Naive B cell (primary cell): ENCODE measurements around the gene PTPRH. TPM values are rescaled to one million over a fixed set of nuclear protein-coding genes. Genes with fewer than 3 reads are reported as not detected.
"Not testable (repeated sequence)": the region's sequence is repeated elsewhere in the genome, so short reads cannot be mapped to it uniquely, and the experiment has no call there.

Experiments
- ATAC-seq, 2 donors: fragments of 150-1000 bp; cut with Tn5 transposase; 2 replicates each; pipeline ENCODE4 v1.10.0; 2021; ENCODE audit warnings: low read depth in 2 of 2, mild to moderate bottlenecking in 2 of 2, moderate library complexity in 2 of 2
- DNase-seq: peaks from one replicate; pipeline ENCODE4 v3.0.0; 2022
- H3K27ac Mint-ChIP-seq, 6 donors: one replicate each; pipeline ENCODE4 v1.8.0; 2020 to 2022; ENCODE audit warnings: mild to moderate bottlenecking in 6 of 6, mixed read lengths in 6 of 6, moderate library complexity in 5 of 6, inconsistent platforms in 2 of 6
- H3K27me3 Mint-ChIP-seq, 3 donors: one replicate each; pipeline ENCODE4 v1.8.0; 2021 to 2022; ENCODE audit warnings: mixed read lengths in 3 of 3, mild to moderate bottlenecking in 1 of 3
- H3K36me3 Mint-ChIP-seq, 2 donors: one replicate each; pipeline ENCODE4 v1.8.0; 2020 to 2022; ENCODE audit warnings: mixed read lengths in 2 of 2, inconsistent platforms in 1 of 2, mild to moderate bottlenecking in 1 of 2
- H3K4me1 Mint-ChIP-seq, 3 donors: one replicate each; pipeline ENCODE4 v1.8.0; 2020 to 2022; ENCODE audit warnings: mixed read lengths in 3 of 3, inconsistent platforms in 1 of 3, mild to moderate bottlenecking in 1 of 3, moderate library complexity in 1 of 3
- H3K4me3 Mint-ChIP-seq, 8 donors: one replicate each; pipeline ENCODE4 v1.8.0; 2020 to 2022; ENCODE audit warnings: mild to moderate bottlenecking in 8 of 8, mixed read lengths in 8 of 8, moderate library complexity in 8 of 8, inconsistent platforms in 2 of 8
- H3K9me3 Mint-ChIP-seq, 7 donors: one replicate each; pipeline ENCODE4 v1.8.0; 2020 to 2022; ENCODE audit warnings: mixed read lengths in 7 of 7, mild to moderate bottlenecking in 5 of 7, inconsistent platforms in 2 of 7, moderate library complexity in 1 of 7
- polyA plus RNA-seq, 6 donors: library from polyadenylated mRNA; unstranded; fragments of 300-500 nt; fragmentation: Illumina TruSeq; gene quantifications; one replicate each; pipeline ENCODE4 v1.2.3, GENCODE V29; 2021; ENCODE audit warnings: low read depth in 6 of 6

PTPRH gene
- polyA plus RNA-seq, 6 donors from 2014 or later = not detected

DNA sequence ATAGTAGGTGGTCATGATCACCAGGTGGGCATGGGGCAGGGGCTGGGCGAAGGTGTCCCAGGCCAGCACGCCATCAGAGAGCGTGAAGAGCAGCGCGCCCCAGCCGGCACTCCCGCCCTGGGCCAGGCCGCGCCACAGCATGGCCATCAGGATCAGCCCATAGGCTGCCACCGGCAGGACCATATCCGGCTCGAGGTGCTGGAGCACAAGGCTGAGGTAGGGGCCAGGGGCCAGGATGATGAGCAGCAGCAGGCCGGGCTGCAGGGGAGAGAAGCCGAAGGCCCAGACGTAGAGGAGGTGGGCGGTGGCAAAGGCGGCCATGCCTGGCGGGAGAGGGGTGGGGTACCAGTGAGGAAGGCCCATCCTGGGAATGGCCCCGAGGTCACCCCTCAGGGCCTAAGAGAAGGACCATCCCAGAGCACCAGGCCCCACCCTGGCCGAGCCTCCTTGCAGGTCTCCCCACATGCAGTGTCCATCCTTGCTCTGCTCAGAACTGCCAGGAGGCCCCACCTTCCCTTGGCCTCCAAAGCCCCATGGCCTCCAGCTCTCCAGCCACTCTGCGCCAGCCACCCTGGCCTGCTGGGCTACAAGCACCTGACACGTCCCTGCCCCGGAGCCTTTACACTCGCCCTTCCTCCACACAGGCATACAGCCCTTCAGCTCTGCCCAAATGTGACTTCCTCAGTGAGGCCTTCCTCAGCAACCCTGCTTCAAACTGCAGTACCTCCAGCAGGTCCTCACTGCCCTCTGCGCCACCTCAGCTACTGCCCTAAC is 18.1 kb upstream of the PTPRH start:
- Mint-ChIP-seq H3K4me1 (peaks cover 7 to 22% (median 18%) of the 10 kb centered on the region in 3 donors), H3K27ac (peak overlapping the region in 3 of 6 donors; percentile 21 to 89 (median 60))
- ATAC-seq = no peak

DNA sequence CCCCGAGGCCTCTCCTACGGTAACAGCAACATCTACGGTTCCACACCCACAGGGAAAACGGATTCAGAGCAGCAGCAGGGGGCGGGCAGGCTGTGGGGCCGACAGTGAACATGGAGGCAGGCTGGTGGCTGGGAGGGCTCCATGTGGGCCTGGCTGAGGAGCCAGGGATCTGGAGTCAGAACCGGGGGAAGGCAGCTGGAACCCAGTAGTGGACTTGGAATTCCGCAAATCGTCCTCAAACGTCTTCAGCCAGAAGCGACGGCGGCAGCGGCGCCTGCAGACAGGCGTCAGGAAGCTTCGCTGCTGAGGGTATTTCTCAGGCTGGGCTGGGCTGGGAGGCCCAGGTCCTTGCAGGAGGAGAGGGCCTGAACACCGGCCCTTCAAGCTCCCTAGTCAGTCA is 17.5 kb upstream of the PTPRH start:
- DNase-seq = no peak
- Mint-ChIP-seq H3K4me1 (peaks cover 7 to 22% (median 18%) of the 10 kb centered on the region in 3 donors), H3K27me3 (no peaks in the 10 kb centered on the region), H3K4me3 (no peak overlapping the region), H3K27ac (peak overlapping the region in 1 of 6 donors; percentile 41), H3K9me3 (no peaks in the 10 kb centered on the region), H3K36me3 (peaks cover 0 to under 1% of the 10 kb centered on the region in 2 donors)
- no peak for ATAC-seq

More for the DNA sequence above, 18.1 kb upstream of the PTPRH start:
- no peaks in the 10 kb centered on the region for H3K9me3 Mint-ChIP-seq
- H3K27me3 Mint-ChIP-seq = no peaks in the 10 kb centered on the region
- no peaks in the 10 kb centered on the region for H3K36me3 Mint-ChIP-seq
- no peak for DNase-seq
- H3K4me3 Mint-ChIP-seq = no peak overlapping the region

DNA sequence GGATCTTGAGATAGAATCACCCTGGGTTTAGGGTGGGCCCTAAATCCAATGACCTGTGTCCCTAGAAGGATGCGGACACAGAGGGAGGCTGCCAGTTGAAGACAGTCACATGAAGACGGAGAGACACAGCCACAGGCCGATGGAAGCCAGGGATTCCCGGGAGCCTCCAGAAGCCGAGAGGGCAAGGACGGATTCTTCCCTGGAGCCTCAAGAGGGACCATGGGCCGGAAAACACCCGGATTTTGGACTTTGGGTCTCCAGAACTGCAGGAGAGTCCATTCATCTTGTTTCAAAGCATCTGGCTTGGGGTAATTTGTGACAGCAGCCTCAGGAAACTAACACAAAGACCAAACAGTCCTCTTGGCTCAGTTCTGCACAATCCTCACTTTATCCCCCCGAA is 17.0 kb upstream of the PTPRH start:
- no peaks in the 10 kb centered on the region for H3K9me3 Mint-ChIP-seq
- ATAC-seq (no peak), DNase-seq (no peak)
- H3K4me3 Mint-ChIP-seq = no peak overlapping the region
- H3K36me3 Mint-ChIP-seq = peaks cover 4 to 6% of the 10 kb centered on the region in 2 donors
- peaks cover 7 to 22% (median 22%) of the 10 kb centered on the region in 3 donors for H3K4me1 Mint-ChIP-seq
- no peaks in the 10 kb centered on the region for H3K27me3 Mint-ChIP-seq
- H3K27ac Mint-ChIP-seq = no peak overlapping the region

DNA sequence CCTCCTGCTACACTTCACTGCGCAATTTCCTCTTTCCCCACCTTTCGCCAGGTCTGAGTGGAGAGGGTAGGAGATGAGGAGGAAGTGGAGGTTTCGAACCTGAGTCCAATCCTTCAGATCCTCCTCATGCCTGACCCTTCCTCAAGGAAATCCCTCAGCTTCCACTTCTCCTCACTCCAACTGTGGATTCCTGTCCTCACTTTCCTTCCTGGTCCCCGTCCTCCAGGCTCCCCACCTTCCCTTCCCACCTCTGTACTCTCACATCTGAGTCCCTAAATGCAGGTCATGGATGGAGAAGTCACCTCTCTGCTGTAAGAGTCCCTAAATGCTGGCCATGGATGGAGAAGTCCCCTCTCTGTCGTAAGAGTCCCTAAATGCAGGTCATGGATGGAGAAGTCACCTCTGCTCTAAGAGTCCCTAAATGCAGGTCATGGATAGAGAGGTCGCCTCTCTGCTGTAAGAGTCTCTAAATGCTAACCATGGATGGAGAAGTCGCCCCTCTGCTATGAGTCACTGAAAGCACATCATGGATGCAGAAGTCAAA is 16.2 kb upstream of the PTPRH start:
- H3K9me3 Mint-ChIP-seq = peaks cover 0 to 7% (median 1%) of the 10 kb centered on the region in 7 donors
- H3K36me3 Mint-ChIP-seq = peaks cover 4 to 12% of the 10 kb centered on the region in 2 donors
- ATAC-seq (no peak), DNase-seq (no peak)
- H3K4me3 Mint-ChIP-seq = peak overlapping the region in 1 of 8 donors; percentile 15
- peaks cover 7 to 22% (median 22%) of the 10 kb centered on the region in 3 donors for H3K4me1 Mint-ChIP-seq
- H3K27ac Mint-ChIP-seq = peak overlapping the region in 3 of 6 donors; percentile 26 to 89 (median 41)
- no peaks in the 10 kb centered on the region for H3K27me3 Mint-ChIP-seq

DNA sequence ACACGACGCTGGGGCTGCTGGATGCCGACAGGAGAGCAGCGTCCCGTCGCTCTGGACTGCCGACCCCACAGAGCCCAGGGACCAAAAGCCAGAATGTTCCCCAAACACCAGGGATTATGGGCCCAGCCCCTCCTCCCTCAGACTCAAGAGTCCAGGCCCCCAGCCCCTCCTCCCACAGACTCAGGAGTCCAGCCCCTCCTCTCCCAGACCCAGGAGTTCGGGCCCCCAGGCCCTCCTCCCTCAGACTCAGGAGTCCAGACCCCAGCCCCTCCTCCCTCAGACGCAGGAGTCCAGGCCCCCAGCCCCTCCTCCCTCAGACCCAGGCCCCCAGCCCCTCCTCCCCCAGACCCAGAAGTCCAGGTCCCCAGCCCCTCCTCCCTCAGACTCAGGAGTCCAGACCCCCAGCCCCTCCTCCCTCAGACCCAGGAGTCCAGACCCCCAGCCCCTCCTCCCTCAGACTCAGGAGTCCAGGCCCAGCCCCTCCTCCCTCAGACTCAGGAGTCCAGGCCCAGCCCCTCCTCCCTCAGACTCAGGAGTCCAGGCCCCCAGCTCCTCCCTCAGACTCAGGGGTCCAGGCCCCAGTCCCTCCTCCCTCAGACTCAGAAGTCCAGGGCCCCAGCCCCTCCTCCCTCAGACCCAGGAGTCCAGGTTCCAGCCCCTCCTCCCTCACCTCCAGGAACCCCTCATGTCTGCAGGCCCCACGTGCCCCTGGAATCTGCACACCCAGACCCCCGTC is 15.5 kb upstream of the PTPRH start:
- not testable (repeated sequence) for ATAC-seq, DNase-seq, H3K27me3 Mint-ChIP-seq, H3K4me3 Mint-ChIP-seq
- H3K36me3 Mint-ChIP-seq = peaks cover 4 to 12% of the 10 kb centered on the region in 2 donors
- peaks cover 0 to 11% (median 5%) of the 10 kb centered on the region in 7 donors for H3K9me3 Mint-ChIP-seq
- H3K27ac Mint-ChIP-seq = peak overlapping the region in 2 of 6 donors; percentile 26 to 41
- peaks cover 7 to 22% (median 18%) of the 10 kb centered on the region in 3 donors for H3K4me1 Mint-ChIP-seq

DNA sequence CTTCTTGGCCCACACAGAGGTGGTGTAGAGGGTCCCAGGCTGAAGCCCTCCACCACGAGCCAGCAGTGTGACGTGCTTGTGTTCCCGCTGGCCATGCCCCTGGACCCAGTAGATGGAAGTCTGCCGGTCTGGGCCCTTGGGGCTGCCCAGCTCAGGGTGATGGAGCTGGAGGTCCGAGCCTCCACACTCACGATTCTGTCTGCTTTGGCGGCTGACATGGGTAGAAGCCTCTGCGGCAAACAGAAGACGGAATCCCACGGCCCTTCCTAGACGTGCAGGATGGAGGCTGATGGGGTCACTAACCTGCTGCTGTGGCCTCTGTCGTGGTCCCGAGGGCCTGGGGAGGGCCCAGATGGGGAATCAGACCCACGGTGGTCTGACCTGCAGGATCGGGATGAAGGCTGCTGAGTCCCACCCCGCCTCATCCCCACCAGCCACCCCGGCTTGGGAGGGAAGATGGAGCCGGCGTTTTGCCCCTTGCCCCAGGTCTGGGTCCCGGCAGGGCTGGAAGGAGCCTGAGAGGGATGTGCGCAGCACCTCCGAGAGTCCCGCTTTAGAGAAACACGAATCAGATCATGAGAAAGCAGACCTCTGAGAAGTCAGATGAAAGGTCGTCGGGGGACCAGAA is 14.9 kb upstream of the PTPRH start:
- ATAC-seq = no peak
- Mint-ChIP-seq H3K4me3 (no peak overlapping the region), H3K27ac (no peak overlapping the region), H3K9me3 (peaks cover 0 to 11% (median 5%) of the 10 kb centered on the region in 7 donors), H3K36me3 (peaks cover 4 to 12% of the 10 kb centered on the region in 2 donors), H3K27me3 (no peaks in the 10 kb centered on the region), H3K4me1 (peaks cover 7 to 22% (median 16%) of the 10 kb centered on the region in 3 donors)
- DNase-seq = no peak

DNA sequence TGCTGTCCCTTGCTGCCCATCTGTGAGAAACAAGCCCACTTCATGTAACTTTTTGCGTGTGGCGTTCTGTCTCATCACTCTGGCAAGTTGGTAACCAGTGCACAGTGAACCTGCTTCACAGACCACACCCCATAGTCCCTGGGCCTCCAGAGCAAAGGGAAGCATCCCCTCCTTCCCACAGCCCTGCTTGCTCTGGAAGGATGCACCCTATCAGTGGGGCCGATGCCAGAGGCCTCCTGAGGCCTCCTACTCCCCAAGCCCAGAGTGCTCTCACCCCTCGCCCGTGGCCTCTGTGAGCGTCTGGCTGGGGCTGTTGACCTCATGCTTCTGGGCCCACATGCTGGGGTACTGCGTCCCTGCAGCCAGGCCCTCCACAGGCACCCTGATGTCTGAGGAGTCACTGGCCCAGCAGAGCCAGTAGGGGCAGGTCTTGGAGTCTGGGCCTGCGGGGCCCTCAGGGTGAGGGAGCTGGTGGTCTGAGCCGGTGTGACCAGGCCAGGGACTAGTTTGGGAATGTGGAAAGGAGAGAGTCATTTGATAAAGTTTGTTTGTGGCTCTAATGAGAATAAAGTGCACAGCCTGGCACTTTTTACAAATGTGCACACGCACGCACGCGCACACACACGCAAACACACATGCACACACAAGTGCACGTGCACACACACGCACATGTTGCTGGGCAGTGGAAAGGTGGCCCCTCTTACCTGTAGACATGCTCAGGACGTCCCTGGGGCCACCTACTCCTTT is 14.2 kb upstream of the PTPRH start:
- ATAC-seq (no peak), DNase-seq (no peak)
- Mint-ChIP-seq H3K36me3 (peaks cover 4 to 12% of the 10 kb centered on the region in 2 donors), H3K4me1 (peaks cover 7 to 22% (median 14%) of the 10 kb centered on the region in 3 donors), H3K4me3 (no peak overlapping the region), H3K27ac (peak overlapping the region in 1 of 6 donors; percentile 30), H3K9me3 (peaks cover 0 to 11% (median 5%) of the 10 kb centered on the region in 7 donors), H3K27me3 (no peaks in the 10 kb centered on the region)

DNA sequence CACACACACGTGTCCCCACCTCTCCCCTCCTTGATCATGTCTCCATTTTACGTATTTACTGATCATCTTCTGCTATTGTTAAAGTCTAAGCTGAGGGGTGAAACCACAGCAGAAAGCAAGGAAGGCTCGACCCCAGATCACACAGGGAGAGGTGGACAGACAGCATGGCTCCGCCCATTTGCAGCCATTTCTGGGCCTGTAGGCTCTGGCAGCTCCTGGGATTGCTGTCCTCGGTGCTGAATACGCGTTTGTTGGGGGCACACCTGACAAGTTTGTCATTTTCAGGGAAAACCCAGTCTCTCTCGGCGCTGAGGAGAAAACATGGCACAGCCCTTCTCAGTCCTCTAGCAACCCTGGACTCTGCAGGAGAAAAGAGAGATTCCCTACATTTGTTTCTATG is 11.2 kb upstream of the PTPRH start:
- DNase-seq = no peak
- no peak overlapping the region for H3K27ac Mint-ChIP-seq
- no peak overlapping the region for H3K4me3 Mint-ChIP-seq
- no peak for ATAC-seq
- H3K4me1 Mint-ChIP-seq = peaks cover 17 to 25% (median 21%) of the 10 kb centered on the region in 3 donors
- peaks cover 4 to 17% (median 16%) of the 10 kb centered on the region in 3 donors for H3K27me3 Mint-ChIP-seq
- peaks cover 2 to 15% (median 7%) of the 10 kb centered on the region in 7 donors for H3K9me3 Mint-ChIP-seq
- peaks cover 4 to 16% of the 10 kb centered on the region in 2 donors for H3K36me3 Mint-ChIP-seq

DNA sequence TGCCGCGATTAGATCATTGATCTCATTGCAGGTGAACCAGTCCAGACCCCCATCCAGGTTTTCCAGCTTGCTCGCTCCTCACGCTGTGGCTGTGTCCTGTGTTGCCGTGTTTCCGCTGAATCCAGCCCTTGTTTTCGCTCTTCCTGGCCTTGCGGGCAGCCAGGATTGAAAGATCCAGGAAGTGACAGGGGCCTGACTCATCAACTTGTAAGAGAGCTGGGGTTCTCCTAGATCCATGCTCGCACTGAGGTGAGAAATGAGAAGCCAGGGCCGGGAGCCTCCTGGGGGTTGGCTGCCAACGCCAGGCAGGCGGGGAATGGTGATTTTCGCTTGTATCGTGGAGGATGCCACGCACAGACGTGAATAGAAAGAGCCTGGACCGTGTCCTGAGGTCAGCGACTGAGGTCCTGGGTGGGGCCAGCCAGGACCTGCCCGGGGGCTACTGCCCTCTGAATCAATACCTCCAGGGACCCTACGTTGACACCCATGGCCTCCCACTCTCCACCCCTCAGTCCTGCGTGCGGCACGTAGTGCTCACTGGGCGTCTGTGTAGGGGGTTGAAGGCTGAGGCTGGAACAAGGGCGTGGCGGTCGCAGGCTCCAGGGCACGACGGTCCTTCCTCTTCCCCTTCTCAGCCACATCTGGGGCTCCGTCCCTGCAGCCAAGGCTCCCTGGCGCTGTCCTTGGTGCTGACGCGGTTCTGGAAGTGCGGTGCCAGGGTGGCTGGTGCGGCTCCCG is 7.3 kb upstream of the PTPRH start:
- Mint-ChIP-seq H3K27ac (peak overlapping the region in 3 of 6 donors; percentile 11 to 82 (median 69)), H3K36me3 (peaks cover 4 to 26% of the 10 kb centered on the region in 2 donors), H3K9me3 (peaks cover 11 to 35% (median 20%) of the 10 kb centered on the region in 7 donors), H3K4me3 (peak overlapping the region in 1 of 8 donors; percentile 47), H3K4me1 (peaks cover 12 to 18% (median 18%) of the 10 kb centered on the region in 3 donors), H3K27me3 (peaks cover 13 to 52% (median 39%) of the 10 kb centered on the region in 3 donors)
- peak; percentile 11 for DNase-seq
- peak; percentile 55 to 70 for ATAC-seq

DNA sequence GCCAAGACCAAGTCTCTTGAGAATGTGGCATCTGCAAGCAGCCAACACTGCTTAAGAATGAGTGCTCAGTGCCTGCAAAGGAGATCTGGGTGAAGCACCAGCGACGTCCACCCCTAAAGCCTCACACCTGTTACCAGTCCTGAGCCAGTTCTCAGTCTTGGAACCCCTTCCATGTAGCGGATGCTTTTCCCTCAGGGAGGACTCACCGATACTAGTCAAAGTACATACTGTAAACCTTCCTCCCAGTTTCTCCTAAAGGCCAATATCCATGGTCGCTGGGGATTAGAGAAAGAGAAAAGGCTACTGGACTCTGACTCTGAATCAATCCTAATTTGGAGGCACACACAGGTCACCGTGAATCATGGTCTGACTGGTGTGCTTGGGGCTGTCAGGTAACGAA is 4.2 kb upstream of the PTPRH start:
- H3K36me3 Mint-ChIP-seq = peaks cover 0 to 17% of the 10 kb centered on the region in 2 donors
- H3K9me3 Mint-ChIP-seq = peaks cover 11 to 29% (median 18%) of the 10 kb centered on the region in 7 donors
- DNase-seq (no peak), ATAC-seq (no peak)
- H3K4me1 Mint-ChIP-seq = peaks cover 9 to 23% (median 18%) of the 10 kb centered on the region in 3 donors
- peaks cover 13 to 72% (median 53%) of the 10 kb centered on the region in 3 donors for H3K27me3 Mint-ChIP-seq
- H3K4me3 Mint-ChIP-seq = peak overlapping the region in 1 of 8 donors; percentile 35
- no peak overlapping the region for H3K27ac Mint-ChIP-seq

DNA sequence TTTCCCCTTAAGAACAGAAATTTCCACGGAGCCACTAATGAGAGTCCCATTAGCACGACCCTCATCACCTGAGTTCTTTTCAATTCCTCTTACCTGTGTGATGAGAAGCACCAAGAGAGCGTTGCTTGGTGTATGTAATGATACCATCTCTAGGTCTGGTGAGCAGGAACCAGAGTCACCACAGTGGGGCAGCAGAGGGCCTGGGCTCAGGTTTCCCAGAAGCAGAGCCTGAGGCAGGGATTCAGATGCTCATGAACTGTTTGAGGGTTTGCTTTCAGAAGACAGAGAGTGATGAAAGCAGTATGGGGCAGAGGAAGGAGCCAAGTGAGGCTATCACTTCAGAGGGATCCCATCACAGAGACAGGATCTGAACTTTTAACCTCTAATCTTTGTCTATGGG is 3.1 kb upstream of the PTPRH start:
- H3K4me3 Mint-ChIP-seq = no peak overlapping the region
- no peak for DNase-seq

More for the DNA sequence above, 3.1 kb upstream of the PTPRH start:
- Mint-ChIP-seq H3K9me3 (peaks cover 11 to 29% (median 18%) of the 10 kb centered on the region in 7 donors), H3K27me3 (peaks cover 13 to 73% (median 54%) of the 10 kb centered on the region in 3 donors), H3K4me1 (peaks cover 9 to 23% (median 18%) of the 10 kb centered on the region in 3 donors), H3K27ac (peak overlapping the region in 1 of 6 donors; percentile 88), H3K36me3 (peaks cover 0 to 17% of the 10 kb centered on the region in 2 donors)
- ATAC-seq = peak in 1 of 2 donors; percentile 28
